Measurements from ENCODE around the gene CD209. TPM values are rescaled to one million over a fixed set of nuclear protein-coding genes. Genes with fewer than 3 reads are reported as not detected.

Gene CD209
- polyA plus RNA-seq, 1 experiment: not detected

DNA sequence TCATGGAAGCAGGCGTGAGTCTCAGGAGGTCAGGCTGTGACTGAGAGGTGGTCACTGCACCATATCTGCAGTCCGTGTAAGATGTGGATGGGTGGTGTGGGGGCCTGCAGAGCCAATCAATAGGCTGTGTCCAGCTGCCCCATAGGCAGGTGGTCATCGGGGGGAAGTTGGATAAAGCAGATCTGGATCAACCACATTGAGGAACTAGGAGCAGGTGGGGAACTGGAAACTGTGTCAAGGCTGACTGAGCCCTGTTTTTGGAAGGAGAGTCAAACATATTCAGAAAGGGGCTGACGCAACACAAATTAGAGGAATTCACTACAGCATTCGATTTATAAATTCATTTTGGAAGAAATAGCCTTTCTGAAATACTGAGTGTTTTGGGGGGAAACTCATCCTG lies 30.7 kb upstream of the CD209 start:
- H3K27ac ChIP-seq (ENCODE audit: low read depth, low read length): no peak overlapping the region
- DNase-seq (ENCODE audit: low read depth, low spot score): no peak
- peaks cover 21% of the 10 kb centered on the region for H3K27me3 ChIP-seq (ENCODE audit: control insufficient read depth, insufficient read depth, low read length)
- H3K4me3 ChIP-seq (ENCODE audit: low read depth, low read length): no peak overlapping the region
- TF ChIP-seq CTCF (IDR thresholded peaks at IDR 0.05; ENCODE audit: low read depth, low read length): no peak
- POLR2A ChIA-PET: no interaction called here
- no peaks in the 10 kb centered on the region for H3K9me3 ChIP-seq (ENCODE audit: control insufficient read depth, insufficient read depth, low read length)
- CTCF ChIA-PET: interaction anchor here (0.9 kb wide), 1 partner anchor 22 kb away, joined by 3 read pairs; no protein-coding TSS in a partner anchor

DNA sequence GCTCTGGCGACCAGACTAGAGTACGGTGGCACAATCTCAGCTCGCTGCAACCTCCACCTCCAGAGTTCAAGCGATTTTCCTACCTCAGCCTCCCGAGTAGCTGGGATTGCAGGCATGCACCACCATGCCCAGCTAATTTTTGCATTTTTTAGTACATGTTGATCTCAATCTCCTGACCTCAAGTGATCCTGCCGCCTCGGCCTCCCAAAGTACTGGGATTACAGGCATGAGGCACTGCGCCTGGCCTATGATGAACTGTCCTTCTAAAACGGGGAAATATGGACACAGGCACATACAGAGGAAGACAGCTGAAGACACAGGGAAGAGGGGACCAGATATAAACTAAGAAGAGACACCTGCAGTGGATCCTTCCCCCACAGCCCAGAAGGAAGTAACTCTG lies 28.4 kb upstream of the CD209 start:
- Histone ChIP-seq H3K27me3 (ENCODE audit: control insufficient read depth, insufficient read depth, low read length) (peaks cover 16% of the 10 kb centered on the region), H3K9me3 (ENCODE audit: control insufficient read depth, insufficient read depth, low read length) (no peaks in the 10 kb centered on the region), H3K27ac (ENCODE audit: low read depth, low read length) (no peak overlapping the region), H3K4me3 (ENCODE audit: low read depth, low read length) (no peak overlapping the region)
- ChIA-PET CTCF (interaction anchor here (1.7 kb wide), 1 partner anchor 95 kb away, joined by 5 read pairs; the partner anchor contains the start of gene TRAPPC5), POLR2A (no interaction called here)
- DNase-seq (ENCODE audit: low read depth, low spot score): no peak
- TF ChIP-seq CTCF (IDR thresholded peaks at IDR 0.05; ENCODE audit: low read depth, low read length): no peak

DNA sequence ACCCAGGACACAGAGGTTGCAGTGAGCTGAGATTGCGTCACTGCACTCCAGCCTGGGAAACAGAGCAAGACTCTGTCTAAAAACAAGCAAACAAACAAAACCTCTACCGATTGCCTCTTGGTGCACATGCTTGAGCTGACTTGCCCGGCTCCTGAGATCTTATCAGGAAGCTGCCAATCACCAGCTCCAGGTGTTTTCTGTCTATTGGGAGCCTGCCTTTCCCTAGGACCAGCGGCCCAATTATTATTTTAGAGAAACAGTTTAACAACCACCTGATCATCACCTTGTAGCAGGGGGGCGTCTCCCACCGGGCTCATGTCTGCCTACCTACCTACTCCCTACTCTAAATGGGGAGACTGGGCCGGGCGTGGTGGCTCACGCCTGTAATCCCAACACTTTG lies 26.5 kb upstream of the CD209 start:
- ChIA-PET CTCF (no interaction called here), POLR2A (no interaction called here)
- H3K27me3 ChIP-seq (ENCODE audit: control insufficient read depth, insufficient read depth, low read length): peaks cover 10% of the 10 kb centered on the region

GRCh38 chr19:7772752-7773291 lies 25.5 kb upstream of the CD209 start:
- POLR2A ChIA-PET: no interaction called here

More for the DNA sequence above, 26.5 kb upstream of the CD209 start:
- no peak overlapping the region for H3K4me3 ChIP-seq (ENCODE audit: low read depth, low read length)
- no peak overlapping the region for H3K27ac ChIP-seq (ENCODE audit: low read depth, low read length)
- no peak for DNase-seq (ENCODE audit: low read depth, low spot score)
- TF ChIP-seq CTCF (IDR thresholded peaks at IDR 0.05; ENCODE audit: low read depth, low read length): no peak
- H3K9me3 ChIP-seq (ENCODE audit: control insufficient read depth, insufficient read depth, low read length): no peaks in the 10 kb centered on the region

More at GRCh38 chr19:7772752-7773291, 25.5 kb upstream of the CD209 start:
- DNase-seq (ENCODE audit: low read depth, low spot score): no peak
- no peak overlapping the region for H3K27ac ChIP-seq (ENCODE audit: low read depth, low read length)
- H3K9me3 ChIP-seq (ENCODE audit: control insufficient read depth, insufficient read depth, low read length): no peaks in the 10 kb centered on the region
- CTCF ChIA-PET: interaction anchor here (1.1 kb wide), 1 partner anchor 92 kb away, joined by 5 read pairs; the partner anchor contains the start of gene TRAPPC5
- no peak overlapping the region for H3K4me3 ChIP-seq (ENCODE audit: low read depth, low read length)
- peaks cover 6% of the 10 kb centered on the region for H3K27me3 ChIP-seq (ENCODE audit: control insufficient read depth, insufficient read depth, low read length)
- no peak for TF ChIP-seq CTCF (IDR thresholded peaks at IDR 0.05; ENCODE audit: low read depth, low read length)

Data from AG04450 (cell line).